HG03095 (cell line): ENCODE results near the gene SNCB.
A peak's percentile ranks its signal among the peaks of the same experiment; 100 is the strongest.

Experiments used
- ATAC-seq: cut with Tn5 transposase; IDR thresholded peaks from one replicate; pipeline ENCODE4 v1.9.1; 2021; ENCODE audit warnings: moderate library complexity; ENCODE audit not compliant: unreplicated experiment

SNCB gene

DNA sequence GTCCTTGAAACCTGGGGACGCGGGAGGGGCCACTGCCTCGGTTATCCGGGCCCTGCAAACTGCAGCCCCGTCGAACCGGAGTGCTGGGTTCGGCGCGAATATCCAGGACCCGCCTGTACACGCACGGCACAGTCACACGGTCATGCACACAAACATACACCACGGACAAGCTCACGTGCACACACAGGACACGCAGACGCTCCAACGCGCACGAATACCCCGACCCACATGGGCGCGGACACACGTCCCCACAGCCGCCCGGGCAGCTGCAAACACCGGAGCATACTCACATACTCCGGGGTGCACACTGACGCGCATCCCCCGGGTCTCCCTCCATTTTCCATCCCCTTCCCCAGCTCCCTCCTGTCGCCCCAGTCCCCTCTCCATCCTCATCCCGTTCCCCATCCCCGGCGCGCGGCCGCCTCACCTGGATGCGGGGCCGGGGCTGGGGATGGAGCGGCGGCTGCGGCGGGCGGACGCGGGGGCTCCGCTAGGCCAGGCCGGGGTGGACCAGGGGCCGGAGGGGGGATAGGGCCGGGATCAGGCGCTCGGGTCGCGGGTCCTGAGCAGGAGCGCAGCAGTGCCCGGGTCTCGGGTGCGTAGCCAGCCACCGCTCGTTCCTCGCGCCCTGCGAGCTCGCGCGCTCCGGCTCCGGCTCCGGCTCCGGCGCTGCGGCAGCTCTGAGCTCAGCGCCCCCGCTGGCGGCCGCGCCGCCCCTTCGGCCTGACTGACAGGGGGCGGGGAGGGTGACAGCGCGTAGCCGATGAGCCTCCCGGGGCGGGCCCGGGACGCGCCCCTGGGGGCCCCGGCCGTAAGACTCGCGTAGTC, at the start of gene SNCB, which contains the start of gene EIF4E1B:
SNCB (minus strand) TSS at position 682 of the 828 bp plus-strand sequence. CDS start 880 bp downstream, outside the sequence.
EIF4E1B (plus strand) TSS at position 823 of the 828 bp plus-strand sequence. CDS start 12,113 bp downstream, outside the sequence.
- peak; percentile 79 for ATAC-seq

DNA sequence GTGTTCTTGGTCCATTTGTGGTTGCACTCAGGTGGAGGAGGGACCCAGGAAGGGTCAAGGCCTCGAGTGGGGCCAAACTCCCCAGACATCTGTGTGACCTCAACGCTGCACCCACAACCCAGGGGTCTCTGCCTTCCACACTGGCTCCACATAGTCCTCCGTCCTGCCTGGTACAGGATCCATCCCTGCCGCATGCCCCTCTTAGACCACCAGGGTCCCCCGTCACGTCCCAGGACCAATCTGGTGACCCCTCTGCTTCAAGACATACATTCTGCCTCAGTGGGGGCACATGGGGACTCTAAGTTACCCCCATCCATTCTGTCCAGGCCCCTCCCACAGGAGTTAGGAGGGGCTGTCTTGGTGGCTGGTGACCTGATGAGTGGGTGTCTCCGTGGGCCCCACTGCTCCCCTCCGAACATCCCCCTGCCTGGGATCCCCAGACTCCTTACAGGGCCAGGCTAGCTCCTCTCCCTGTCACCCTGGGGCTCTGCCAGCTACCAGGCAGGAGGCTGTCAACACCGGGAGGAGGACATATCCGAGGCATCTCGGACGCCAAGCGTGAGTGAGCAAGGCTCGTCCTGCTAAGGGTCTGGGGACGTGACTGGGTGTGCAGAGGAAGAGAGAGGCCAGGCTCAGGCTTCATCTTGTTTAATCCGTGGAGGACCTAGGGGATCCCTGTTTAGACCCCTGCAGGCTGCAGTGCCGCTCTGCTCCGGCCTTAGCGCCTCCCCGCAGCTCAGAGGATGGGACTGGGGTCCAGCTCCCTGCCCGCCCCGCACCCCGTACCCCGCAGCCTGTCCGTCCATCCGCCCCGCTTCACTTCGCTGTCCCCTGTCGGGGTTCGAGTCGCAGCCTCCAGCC, 49.3 kb upstream of the SNCB start:
- ATAC-seq, result no peak

DNA sequence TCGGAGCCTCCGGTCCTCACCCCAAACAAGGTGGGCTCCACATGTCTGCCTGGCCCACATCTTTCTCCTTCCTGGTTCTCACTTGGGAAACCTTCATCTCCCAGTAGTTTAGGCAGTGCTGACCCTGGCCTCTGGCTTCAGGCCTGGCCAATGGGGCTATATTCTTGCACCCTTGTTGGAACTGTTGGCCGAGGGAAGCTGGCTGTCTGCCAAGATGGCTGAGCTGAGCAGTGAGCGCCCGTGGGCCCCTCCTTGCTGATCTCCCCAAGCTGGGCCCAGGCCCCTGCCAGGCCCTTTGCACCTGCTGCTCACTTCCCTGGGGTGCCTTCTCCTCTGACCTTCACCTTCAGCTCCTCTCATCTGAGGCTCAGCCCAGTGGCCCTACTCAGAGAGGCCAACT, 48.2 kb upstream of the SNCB start:
- ATAC-seq, result no peak

DNA sequence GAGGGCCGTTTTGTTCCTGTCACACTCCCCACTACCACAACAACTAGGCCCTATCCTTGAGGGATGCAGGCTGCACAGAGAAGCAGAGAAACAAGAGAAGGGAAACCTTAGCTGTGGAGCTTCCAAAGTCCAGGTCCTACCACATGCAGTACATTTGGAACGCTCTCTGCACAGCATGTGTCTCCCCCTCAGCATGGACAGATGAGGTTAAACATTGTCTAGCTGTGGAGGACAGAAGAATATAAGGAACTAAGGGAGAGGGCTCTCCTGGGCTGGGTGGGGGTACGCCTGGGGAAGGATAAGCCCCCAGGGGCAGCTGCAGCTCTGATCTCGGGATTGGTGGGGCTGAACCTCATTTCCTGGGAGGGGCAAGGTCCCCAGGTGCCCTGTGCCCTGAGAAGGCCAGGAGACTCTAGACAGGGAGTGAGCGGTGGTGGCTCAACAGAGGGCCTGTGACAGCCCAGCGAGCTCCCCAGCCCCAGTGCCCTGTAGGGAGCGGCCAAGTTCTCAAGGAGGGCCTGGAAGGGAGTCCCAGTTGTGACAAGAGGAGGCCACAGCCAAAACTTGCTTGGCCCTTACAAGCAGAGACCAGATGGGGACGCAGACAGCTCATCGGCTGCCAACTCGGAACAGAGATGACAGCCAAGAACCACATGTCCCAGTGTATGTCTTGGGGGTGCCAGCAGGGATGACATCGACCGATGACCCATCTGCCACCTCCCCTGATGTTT, 47.0 kb upstream of the SNCB start:
- ATAC-seq, result no peak

DNA sequence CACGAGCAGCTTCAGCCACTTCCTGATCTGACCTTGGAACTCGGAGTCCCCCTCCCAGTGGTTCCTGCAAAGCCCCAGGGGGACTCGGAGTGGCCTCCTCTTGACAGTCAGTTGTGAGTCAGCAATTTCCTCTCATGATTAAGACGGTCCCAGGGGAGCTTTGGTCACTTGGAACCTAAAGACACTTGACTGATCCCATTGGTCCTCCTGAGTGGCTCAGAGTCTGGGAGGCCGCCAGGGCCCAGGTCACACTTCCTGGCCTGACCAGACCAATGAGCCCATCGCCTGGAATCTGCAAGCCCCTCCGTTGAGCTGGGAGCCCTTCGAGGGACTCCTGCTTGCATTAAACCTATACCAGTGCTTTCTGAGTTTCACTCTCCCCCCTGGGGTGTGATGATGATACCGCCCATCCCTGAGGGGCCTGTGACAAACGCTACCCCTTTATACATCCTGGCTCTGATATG, 46.1 kb upstream of the SNCB start:
- ATAC-seq, result peak; percentile 77

DNA sequence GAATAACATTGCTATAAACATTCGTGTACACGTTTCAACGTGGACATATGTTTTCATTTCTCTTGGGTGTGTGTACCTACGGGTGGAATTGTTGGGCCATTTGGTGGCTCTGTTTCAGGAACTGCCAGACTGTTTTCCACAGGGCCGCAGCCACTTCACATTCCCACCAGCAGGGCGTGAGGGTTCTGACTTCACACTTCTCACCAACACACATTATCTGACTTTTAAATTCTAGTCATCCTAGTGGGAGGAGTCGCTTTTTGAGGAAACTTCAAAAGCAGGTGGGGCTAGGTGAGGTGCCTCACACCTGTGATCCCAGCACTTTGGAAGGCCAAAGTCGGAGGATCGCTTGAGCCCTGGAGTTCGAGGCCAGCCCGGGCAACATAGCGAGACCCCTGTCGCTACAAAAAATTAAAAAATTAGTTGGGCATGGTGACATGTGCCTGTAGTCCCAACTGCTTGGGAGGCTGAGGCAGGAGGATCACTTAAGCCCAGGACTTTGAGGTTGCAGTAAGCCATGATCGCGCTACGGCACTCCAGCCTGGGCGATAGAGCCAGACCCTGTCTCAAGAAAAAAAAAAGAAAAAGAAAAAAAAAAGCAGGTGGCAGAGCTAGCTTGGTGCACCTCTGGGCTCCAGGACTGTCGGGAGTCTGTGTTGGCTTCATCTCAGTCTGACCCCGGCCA, 45.5 kb upstream of the SNCB start:
- no peak for ATAC-seq

DNA sequence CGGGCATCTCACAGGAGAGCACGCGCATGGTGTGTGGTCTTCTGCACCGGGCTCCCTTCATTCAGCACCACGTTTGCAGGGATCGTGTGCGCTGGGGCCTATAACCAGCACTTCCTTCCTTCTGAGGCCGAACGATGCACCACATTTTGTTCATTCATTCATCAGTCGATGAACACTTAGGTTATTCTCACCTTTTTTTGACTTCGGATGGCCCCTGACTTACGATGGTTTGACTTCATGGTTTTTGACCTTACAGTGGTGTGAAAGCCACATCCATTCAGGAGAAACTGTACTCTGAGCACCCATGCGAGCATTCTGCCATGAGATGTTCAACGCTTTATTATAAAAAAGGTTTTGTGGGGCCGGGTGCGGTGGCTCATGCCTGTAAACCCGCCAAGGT, 44.5 kb upstream of the SNCB start:
- no peak for ATAC-seq

DNA sequence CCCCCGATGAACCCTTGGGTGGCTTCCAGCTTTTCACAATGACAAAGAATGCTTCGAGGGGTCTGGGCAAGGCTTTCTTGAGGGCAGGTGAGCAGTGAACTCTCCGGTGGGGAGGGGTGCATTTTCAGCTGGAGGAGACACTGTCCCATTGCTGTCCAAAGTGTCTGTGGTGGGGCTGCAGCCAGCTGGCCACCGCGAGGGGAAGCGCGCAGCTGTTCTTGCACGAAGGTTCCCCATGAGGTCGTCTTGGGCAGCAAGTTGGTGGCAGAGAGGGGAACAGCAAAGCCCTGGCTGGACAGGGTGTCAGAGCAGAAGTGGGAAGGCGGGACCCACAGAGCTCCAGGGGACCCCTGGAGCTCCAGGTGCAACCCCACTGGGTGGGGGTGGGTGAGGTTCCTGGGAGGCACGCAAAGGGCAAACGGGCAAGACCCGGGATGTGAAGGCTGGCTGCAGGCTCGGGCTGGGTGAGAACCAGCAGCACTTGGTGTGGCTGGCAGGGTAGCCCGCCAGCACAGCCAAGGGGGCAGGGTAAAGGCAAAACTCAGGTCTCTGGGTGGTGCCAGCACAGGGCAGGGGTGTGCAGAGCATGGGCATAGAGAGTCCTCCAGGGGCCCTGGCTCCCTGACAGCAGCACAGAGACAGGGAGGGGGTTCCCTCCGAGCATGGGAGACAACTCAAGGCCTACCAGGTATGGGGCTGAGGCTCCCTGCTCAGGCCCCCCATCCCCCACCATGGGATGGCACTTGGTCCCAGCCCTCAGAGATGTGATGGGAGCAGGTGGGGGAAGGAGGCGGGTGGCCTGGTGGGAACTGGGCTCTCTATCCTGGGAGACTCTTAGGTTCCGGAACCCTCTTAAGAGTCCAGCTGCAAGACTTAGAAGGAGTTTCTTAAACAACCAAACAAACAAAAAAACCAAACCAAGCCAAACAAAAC, 43.6 kb upstream of the SNCB start:
- ATAC-seq, result no peak

DNA sequence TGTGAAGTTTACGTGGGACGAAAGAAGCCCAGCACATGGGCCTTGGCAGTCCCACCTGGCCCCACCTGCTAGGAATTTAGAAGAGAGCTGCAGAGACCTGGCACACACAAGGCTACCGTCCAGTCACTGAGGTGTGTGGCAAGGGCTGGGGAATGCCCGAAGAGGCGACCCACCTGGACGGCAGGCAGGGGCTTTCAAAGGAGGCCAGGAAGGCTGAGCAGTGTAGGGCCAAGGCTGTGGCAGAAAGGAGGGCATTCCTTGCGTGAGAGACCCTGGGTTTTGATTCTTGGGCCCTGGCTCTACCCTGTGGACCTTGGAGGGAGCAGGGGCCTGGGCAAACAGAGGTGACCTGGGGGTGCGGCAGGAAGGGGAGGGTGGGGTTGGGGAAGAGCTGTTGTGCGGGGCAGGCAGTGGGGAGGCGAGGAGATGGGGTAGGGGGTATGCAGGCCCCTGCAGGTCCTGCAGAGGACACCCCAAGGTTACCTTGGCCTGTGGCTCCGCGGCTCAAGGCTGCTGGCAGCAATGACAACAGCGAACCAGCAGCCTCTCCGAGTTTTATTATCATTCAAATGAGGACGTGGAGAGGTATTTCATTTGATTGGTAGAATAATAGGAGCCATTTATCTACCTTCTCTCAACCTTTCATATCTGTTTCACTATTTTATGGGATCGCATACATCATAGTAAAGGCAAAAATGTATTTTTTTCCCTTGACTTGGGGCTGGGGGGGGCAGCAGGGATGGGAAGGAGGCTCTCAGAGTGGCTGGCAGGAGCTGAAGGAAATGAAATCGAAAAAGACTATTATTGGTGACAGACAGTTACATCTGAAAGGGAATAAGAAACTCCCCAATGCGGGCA, 41.8 kb upstream of the SNCB start:
- ATAC-seq, result no peak

DNA sequence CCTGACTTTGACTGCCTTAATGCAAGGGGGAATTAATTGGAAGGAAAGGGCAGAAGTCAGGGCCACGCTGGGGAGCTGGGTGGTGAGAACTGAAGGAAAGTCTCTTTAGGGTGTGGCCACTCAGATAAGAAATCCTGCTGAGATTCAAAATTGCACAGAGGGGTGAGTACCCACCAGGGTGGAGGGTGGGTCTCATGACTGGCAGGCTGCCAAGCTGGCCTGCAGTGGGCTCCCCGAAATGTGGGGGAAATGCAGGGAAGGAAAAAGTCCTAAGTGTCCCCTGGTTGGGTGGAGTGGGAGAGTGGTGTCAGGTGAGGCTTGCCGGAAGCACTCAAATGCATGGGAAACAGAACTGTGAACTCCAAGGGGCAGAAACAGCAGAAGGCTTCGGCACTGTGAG, 41.1 kb upstream of the SNCB start:
- ATAC-seq, result no peak

DNA sequence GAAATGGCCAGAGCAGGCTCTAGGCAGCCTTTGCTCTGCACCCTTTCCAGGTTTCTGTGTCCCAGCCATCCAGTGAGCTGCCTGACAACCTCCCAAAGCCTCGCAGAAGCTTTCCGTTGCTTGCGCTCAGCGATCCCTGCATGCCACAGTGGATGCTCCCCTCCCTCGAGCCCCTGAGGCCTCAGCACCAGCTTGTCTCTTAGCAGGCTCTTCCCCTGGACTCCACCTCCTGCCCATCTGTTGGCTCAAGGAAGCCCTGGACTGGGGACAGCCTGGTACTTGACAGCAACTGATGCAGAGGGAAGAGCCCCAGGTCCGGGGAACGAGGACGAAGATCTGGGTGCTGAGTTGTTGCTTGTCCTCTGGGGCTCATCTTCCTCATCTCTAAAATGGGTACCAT, 40.1 kb upstream of the SNCB start:
- ATAC-seq, result no peak

DNA sequence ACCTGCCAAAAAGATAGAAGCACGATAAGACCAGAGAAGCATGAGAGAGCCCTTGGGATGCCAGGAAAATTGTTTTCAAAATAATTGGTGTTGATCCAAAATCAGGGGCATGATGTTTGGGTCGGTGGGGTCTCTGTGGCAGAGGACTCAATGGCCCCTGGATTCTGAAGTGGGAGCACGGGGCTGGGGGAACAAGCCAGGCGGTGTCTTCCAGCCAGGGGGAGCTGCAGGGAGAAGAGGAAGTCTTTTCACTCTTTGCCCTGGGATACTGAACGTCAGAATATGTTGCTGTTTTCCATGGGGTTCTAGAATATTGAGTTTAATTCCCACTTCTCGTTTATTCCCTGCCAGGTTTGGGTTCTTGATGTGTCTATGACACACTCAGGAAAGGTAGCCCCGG, 37.3 kb upstream of the SNCB start:
- no peak for ATAC-seq

DNA sequence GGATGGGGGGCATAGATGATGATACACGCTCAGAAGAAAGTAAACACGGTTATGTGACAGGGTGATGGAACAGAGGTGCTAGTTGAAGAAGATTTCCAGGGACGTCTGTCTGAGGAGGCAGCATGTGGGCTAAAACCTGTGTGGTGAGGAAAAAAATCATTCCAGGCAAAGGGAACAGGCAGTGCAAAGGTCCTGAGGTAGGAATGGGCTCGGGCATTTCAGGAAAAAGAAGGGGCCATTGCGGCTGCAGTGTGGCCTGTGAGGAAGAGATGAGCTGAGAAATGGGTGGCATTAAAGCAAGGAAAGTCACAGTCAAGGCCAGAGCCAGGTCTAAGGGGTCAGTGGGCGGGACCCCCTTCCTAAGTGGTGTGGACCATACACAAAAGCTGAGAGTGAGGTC, 35.2 kb upstream of the SNCB start:
- no peak for ATAC-seq

DNA sequence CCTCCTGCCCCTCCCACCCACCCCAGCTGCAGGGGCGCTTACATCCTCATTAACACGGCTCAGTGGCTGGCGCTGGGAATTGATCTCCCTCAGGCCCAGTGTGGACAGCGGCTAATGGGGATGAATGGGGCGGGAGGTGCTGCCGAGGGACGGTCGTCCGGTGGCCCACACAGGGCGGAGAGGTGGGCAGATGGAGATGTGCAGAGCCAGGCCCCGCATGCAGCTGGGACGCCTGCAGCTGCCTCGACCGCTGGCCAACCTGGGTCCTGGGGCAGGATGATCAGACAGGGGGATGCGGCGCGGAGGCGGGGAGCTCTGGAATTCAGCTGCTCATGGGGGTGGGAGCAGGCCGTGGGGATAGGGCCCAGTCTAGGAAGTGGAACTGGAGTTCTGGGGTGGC, 34.6 kb upstream of the SNCB start:
- ATAC-seq, result no peak

DNA sequence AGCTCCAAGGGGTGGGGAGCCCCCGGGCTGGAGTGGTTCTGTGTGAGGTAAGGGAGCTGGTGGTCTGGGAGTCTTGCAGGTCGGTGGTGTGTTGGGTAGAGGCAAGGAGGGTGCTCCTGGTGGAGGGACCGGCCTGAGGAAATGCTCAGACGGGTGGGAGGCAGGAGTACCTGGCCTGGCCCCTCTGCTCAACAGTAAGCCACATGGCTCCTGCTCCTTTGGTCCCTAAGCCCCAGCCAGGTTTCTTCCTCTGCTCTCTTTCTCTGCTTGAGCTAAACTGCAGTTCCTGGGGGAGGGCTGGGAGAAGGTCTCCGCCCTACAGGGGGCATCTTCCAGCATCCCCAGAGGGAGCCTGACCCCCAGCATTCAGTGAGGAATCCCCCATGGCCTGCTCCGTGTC, 34.1 kb upstream of the SNCB start:
- ATAC-seq, result no peak

DNA sequence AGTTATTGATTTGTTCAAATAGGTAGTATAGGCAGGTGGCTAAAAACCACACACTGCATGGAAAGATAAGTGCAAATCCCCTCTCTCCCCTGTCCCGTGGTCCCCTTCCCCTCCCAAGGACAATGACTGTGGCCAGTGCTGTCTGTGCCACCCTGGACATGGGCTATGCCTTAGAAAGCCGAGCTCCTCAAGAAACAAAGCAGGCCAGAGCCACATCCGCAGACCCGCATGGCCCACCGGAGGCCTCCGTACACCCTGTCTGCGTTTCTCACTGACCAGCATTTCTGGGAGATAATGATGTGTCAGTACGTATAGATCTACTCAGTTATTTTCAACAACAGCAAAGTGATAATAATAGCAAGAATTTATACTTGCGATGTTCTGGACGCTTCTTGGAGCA, 33.2 kb upstream of the SNCB start:
- no peak for ATAC-seq

DNA sequence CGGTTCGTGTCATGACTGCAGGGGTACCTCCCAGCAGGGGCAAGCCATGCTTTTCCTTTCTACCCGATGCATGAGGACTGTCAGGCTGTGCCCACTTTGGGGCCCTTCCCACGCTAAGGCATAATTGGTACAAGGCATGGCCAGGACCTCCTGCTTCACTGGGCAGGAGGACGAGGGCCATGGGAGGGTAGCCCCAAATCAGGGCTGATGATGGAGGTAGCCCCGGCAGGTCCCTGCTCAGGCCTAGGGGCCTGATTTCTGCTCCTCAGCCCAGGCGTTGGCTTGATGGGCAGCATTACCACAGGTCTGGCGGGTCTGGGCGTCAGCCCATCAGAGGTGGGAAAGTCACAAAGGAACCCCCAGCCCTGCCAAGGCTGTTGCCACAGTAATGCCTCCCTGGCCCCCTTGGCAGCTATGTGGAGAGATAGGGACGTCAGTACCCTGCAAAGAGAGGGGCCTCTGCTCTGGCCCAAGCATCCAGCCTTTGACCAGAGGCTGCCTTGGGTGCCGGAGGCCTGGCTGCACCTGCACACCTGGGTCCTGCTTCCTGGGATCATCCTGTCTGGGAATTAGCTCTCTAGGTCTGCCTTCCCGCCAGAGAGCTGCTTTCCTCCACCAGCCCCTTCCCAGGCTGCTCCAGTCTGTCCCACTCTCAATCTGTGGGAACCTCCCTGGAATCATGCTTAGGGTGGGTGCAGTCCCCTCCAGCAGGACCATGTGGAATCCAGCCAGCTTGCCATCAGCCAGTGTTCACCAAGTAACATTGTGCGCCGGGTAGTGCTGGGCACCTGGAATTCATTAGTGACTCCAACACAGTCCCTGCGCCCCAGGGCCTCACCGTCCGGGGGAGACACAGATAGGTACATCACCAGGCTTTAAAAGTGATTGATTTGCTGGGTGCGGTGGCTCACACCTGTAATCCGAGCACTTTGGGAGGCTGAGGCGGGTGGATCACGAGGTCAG, 32.3 kb upstream of the SNCB start:
- ATAC-seq, result no peak
